GM18511 (cell line): ENCODE results near the gene KCNK2.

Experiments used
- ATAC-seq: cut with Tn5 transposase; IDR thresholded peaks from one replicate; pipeline ENCODE4 v1.9.1; 2021; ENCODE audit warnings: mild to moderate bottlenecking, moderate library complexity; ENCODE audit not compliant: unreplicated experiment

Gene KCNK2

GRCh38 chr1:215094381-215094780 is 11.8 kb downstream of the KCNK2 start:
- ATAC-seq: no peak

- no peak for ATAC-seq
Observed at GRCh38 chr1:215095524-215095923, 13.0 kb downstream of the KCNK2 start.

GRCh38 chr1:215101511-215101910 is 19.0 kb downstream of the KCNK2 start:
- no peak for ATAC-seq

GRCh38 chr1:215104283-215104682 is 21.7 kb downstream of the KCNK2 start:
- ATAC-seq: no peak

GRCh38 chr1:215106067-215106466 is 23.5 kb downstream of the KCNK2 start:
- no peak for ATAC-seq

- no peak for ATAC-seq
Observed at GRCh38 chr1:215109171-215109570, 26.6 kb downstream of the KCNK2 start.

GRCh38 chr1:215111916-215112315 is 29.4 kb downstream of the KCNK2 start:
- no peak for ATAC-seq

GRCh38 chr1:215113776-215114153 is 31.2 kb downstream of the KCNK2 start:
- ATAC-seq: peak; percentile 62

- peak; percentile 27 for ATAC-seq
Observed at GRCh38 chr1:215114154-215114933, 31.8 kb downstream of the KCNK2 start.

- no peak for ATAC-seq
Observed at GRCh38 chr1:215115760-215116159, 33.2 kb downstream of the KCNK2 start.

- ATAC-seq: no peak
Observed at GRCh38 chr1:215118081-215118480, 35.5 kb downstream of the KCNK2 start.

- no peak for ATAC-seq
Observed at GRCh38 chr1:215119056-215119455, 36.5 kb downstream of the KCNK2 start.

GRCh38 chr1:215119719-215120365 is 37.3 kb downstream of the KCNK2 start:
- ATAC-seq: no peak

GRCh38 chr1:215128504-215128903 is 46.0 kb downstream of the KCNK2 start:
- ATAC-seq: no peak

- no peak for ATAC-seq
Observed at GRCh38 chr1:215131291-215131690, 48.8 kb downstream of the KCNK2 start.

- no peak for ATAC-seq
Observed at GRCh38 chr1:215132156-215132555, 49.6 kb downstream of the KCNK2 start.

GRCh38 chr1:215133532-215133931 is 51.0 kb downstream of the KCNK2 start:
- ATAC-seq: no peak

GRCh38 chr1:215137985-215138384 is 55.4 kb downstream of the KCNK2 start:
- no peak for ATAC-seq

GRCh38 chr1:215140135-215140534 is 57.6 kb downstream of the KCNK2 start:
- no peak for ATAC-seq

- ATAC-seq: no peak
Observed at GRCh38 chr1:215141460-215141859, 58.9 kb downstream of the KCNK2 start.

- no peak for ATAC-seq
Observed at GRCh38 chr1:215143497-215143896, 61.0 kb downstream of the KCNK2 start.

- no peak for ATAC-seq
Observed at GRCh38 chr1:215146240-215146975, 63.9 kb downstream of the KCNK2 start.
